Right lobe of liver (tissue), 6 donors: ENCODE data around the gene TDP1. TPM values are rescaled to one million over a fixed set of nuclear protein-coding genes. Genes with fewer than 3 reads are reported as not detected.

Experiments
- ATAC-seq, 4 donors: fragments of 200-7000 bp; cut with Tn5 transposase; one replicate each; pipeline ENCODE4 v1.9.1; 2020; ENCODE audit warnings: mild to moderate bottlenecking in 4 of 4, moderate library complexity in 4 of 4
- DNase-seq, 3 donors: peaks; one replicate each; pipeline ENCODE4 v3.0.0-alpha.2; 2020
- H3K27ac ChIP-seq, 3 donors: fragments of 200-600 bp; one replicate each; pipeline ENCODE4 v1.8.0; 2022
- H3K27me3 ChIP-seq, 2 donors: fragments of 200-600 bp; one replicate each; pipeline ENCODE4 v1.8.0; 2022
- H3K36me3 ChIP-seq, 4 donors: fragments of 200-600 bp; sonication (generic) in 1 of 4; one replicate each; pipeline versions ENCODE4 v1.5.1 to v1.8.0; 2017 to 2022; ENCODE audit warnings: control low read depth in 1 of 4
- H3K4me1 ChIP-seq, 4 donors: fragments of 200-600 bp; sonication (generic) in 1 of 4; one replicate each; pipeline versions ENCODE4 v1.5.1 to v1.8.0; 2017 to 2022; ENCODE audit warnings: control low read depth in 1 of 4
- H3K4me3 ChIP-seq, 3 donors: fragments of 200-600 bp; one replicate each; pipeline ENCODE4 v1.8.0; 2022
- H3K9me3 ChIP-seq, 4 donors: fragments of 200-600 bp; sonication (generic) in 1 of 4; one replicate each; pipeline versions ENCODE4 v1.5.1 to v1.8.0; 2017 to 2022; ENCODE audit warnings: control low read depth in 1 of 4
- CTCF ChIP-seq, 4 donors: fragments of 200-600 bp in 3 of 4; fragments of 450-650 bp in 1 of 4; IDR thresholded peaks; one replicate each; pipeline versions ENCODE4 v1.5.1 to v1.8.0; 2016 to 2022; ENCODE audit warnings: antibody characterized with exemption in 4 of 4, mild to moderate bottlenecking in 2 of 4
- POLR2A ChIP-seq: fragments of 450-650 bp; IDR thresholded peaks from one replicate; pipeline ENCODE4 v1.6.1; 2017; ENCODE audit warnings: antibody characterized with exemption, mild to moderate bottlenecking
- WGBS: methylation state at CpG from one replicate; pipeline ENCODE4 v1.1.6; 2018; ENCODE audit warnings: low coverage, low lambda C conversion rate; ENCODE audit not compliant: insufficient coverage; ENCODE audit errors: missing lambda C conversion rate; 5-methylcytosine and 5-hydroxymethylcytosine counted together
- intact Hi-C, 2 donors: fragments of 100-400 bp; cut with DNase I; formaldehyde crosslinking; loops; one replicate each; pipeline versions ENCODE4 v1.11.2 to v1.14.1; 2022
- total RNA-seq, 6 experiments: library from RNA; depleted of rRNA in 2 of 6; stranded (reverse); fragments of >200 nt in 2 of 6; fragmentation: NEBNext Ultra II Directional in 3 of 6; extraction: Animal tissue kit (Norgen Biotek cat#: 25700) in 3 of 6; gene quantifications; one replicate each; pipeline versions ENCODE4 v1.1.0 to v1.2.4, GENCODE V29; 2016 to 2023
- donor health status: DM: no; HTN: yes; CAD: no.
- donor health status: DM: no; HTN: no; CAD: no.
- donor health status: DM: no; HTN: no; CAD: no.
- donor health status: DM: no; HTN: yes; CAD: no.
- donor health status: DM: no; HTN: yes; CAD: no.

TDP1 gene
- total RNA-seq, 6 experiments from 2014 or later, result 4.9 to 7.1 (median 6.6) TPM

GRCh38 chr14:89958966-89959365, 3.2 kb downstream of the TDP1 start:
- WGBS, result 78% methylated on average over 1 of the region's 1 CpG
- DNase-seq, result no peak
- Histone ChIP-seq H3K27me3 (no peaks in the 10 kb centered on the region), H3K4me1 (peaks cover 0 to 10% (median 0%) of the 10 kb centered on the region in 4 donors), H3K9me3 (no peaks in the 10 kb centered on the region), H3K36me3 (no peaks in the 10 kb centered on the region), H3K27ac (no peak overlapping the region), H3K4me3 (no peak overlapping the region)
- no peak for ATAC-seq
- intact Hi-C loops, result no loop called here
- TF ChIP-seq POLR2A (no peak), CTCF (IDR thresholded peaks at IDR 0.05) (no peak)

GRCh38 chr14:89959853-89960445, 4.2 kb downstream of the TDP1 start:
- Histone ChIP-seq H3K4me3 (no peak overlapping the region), H3K9me3 (no peaks in the 10 kb centered on the region), H3K27ac (no peak overlapping the region), H3K36me3 (no peaks in the 10 kb centered on the region), H3K27me3 (no peaks in the 10 kb centered on the region), H3K4me1 (peaks cover 0 to 10% (median 0%) of the 10 kb centered on the region in 4 donors)
- no peak for ATAC-seq
- no peak for TF ChIP-seq POLR2A
- TF ChIP-seq CTCF (IDR thresholded peaks at IDR 0.05), result no peak
- DNase-seq, result no peak
- WGBS, result 66% methylated on average over 3 of the region's 3 CpGs
- intact Hi-C loops, result no loop called here

- H3K27ac ChIP-seq, result no peak overlapping the region
- no peaks in the 10 kb centered on the region for H3K9me3 ChIP-seq
- TF ChIP-seq CTCF (IDR thresholded peaks at IDR 0.05), result no peak
- TF ChIP-seq POLR2A, result no peak
- H3K4me1 ChIP-seq, result peaks cover 0 to 10% (median 0%) of the 10 kb centered on the region in 4 donors
- WGBS, result no CpG with 5 or more reads among the region's 3 CpGs
- H3K27me3 ChIP-seq, result no peaks in the 10 kb centered on the region
- H3K4me3 ChIP-seq, result no peak overlapping the region
- intact Hi-C loops, result no loop called here
- no peak for ATAC-seq
- H3K36me3 ChIP-seq, result no peaks in the 10 kb centered on the region
- DNase-seq, result no peak
These were observed 5.2 kb downstream of the TDP1 start for GRCh38 chr14:89960914-89961313.

- H3K4me3 ChIP-seq, result no peak overlapping the region
- no peaks in the 10 kb centered on the region for H3K4me1 ChIP-seq
- peaks cover 0 to 9% (median 3%) of the 10 kb centered on the region in 4 donors for H3K36me3 ChIP-seq
- no peaks in the 10 kb centered on the region for H3K27me3 ChIP-seq
- intact Hi-C loops, result no loop called here
- 89% methylated on average over 7 of the region's 10 CpGs for WGBS
- ATAC-seq, result no peak
- DNase-seq, result no peak
- no peaks in the 10 kb centered on the region for H3K9me3 ChIP-seq
- H3K27ac ChIP-seq, result no peak overlapping the region
- TF ChIP-seq CTCF (IDR thresholded peaks at IDR 0.05) (no peak), POLR2A (no peak)
These were observed 7.7 kb downstream of the TDP1 start for GRCh38 chr14:89963288-89963978.
